ENCODE measurements around the gene FFAR2.
A peak's percentile ranks its signal among the peaks of the same experiment; 100 is the strongest.

FFAR2 gene

DNA sequence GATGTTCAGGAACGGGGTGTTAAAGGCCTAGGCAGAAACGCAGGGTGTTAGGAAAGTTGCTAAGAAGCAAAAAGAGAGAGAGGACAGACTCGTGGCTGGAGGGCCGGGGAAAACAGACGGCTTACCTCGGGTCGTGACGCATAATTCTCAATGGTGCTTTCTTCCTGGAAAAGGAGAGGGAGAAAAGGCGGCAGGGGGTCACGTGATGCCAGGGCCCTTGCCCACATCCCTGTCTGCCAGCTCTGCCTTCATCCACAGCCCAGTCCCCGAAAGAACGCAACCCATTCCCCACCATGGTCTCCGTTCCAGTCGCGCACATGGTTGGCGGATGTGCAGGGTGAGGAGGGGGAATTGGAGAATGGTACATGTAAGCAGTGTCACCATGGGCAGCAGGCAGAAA lies 40.6 kb downstream of the FFAR2 start:
- H3K4me3 ChIP-seq (ENCODE audit: low read length) = no peak overlapping the region
- TF ChIP-seq, protein P1, sequence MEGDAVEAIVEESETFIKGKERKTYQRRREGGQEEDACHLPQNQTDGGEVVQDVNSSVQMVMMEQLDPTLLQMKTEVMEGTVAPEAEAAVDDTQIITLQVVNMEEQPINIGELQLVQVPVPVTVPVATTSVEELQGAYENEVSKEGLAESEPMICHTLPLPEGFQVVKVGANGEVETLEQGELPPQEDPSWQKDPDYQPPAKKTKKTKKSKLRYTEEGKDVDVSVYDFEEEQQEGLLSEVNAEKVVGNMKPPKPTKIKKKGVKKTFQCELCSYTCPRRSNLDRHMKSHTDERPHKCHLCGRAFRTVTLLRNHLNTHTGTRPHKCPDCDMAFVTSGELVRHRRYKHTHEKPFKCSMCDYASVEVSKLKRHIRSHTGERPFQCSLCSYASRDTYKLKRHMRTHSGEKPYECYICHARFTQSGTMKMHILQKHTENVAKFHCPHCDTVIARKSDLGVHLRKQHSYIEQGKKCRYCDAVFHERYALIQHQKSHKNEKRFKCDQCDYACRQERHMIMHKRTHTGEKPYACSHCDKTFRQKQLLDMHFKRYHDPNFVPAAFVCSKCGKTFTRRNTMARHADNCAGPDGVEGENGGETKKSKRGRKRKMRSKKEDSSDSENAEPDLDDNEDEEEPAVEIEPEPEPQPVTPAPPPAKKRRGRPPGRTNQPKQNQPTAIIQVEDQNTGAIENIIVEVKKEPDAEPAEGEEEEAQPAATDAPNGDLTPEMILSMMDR (conservative IDR thresholded peaks at IDR 0.05; ENCODE audit: low read length) = no peak
- no peak for DNase-seq (ENCODE audit: low read depth)

DNA sequence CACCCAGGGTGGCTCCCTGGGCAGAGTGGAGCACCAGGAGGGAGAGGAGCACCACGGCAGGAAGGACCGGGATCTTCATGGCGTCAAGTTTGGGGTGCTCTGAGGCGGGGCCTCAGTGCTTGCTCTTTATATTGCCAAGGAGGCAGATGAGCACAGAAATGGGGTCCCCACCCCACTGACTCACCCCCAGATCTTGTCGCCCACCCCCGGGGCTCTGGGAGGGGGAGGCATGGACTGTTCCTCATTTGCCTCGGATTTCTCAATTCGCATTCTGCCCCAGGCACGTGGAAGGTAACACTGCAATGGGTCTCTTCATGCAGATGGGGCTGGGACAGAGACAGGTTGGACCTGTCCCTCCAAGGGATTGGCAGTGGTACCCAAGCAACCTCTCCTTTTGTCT lies 42.3 kb downstream of the FFAR2 start, which contains the start of gene KRTDAP:
Gene KRTDAP, minus strand, starts transcription at position 101 of the 400 bp plus-strand sequence. Its CDS starts 22 bp downstream, at position 79.
- TF ChIP-seq, protein P1 (conservative IDR thresholded peaks at IDR 0.05; ENCODE audit: low read length) = no peak
- no peak within 1 kb of the TSS for H3K4me3 ChIP-seq (ENCODE audit: low read length)
- DNase-seq (ENCODE audit: low read depth) = no peak

DNA sequence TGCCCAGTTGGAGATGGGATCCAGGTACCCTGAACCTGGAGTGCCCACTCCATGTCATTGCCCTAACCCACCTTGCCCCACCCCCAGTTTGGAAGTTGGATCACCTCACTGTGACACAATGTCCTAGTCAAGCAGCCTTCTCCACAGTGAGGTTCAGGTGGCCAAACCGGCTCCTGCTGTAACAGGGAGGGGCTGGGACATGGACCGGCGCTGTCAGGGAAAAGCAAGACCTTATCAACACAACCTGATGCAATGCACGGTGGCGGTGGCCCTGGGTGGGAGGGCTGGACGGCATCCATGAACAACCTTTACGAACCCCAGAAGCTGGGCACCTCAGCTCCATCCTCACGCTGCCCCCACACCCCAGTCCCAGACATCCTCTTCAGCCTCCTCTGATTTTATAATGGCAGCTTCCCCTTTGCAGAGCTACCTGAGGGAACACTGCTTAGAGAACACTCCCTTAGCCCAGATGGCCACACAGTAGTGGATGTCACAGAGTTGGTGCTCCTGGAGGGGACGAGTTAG lies 43.8 kb downstream of the FFAR2 start:
- TF ChIP-seq, protein P1 (conservative IDR thresholded peaks at IDR 0.05; ENCODE audit: low read length) = no peak
- no peak overlapping the region for H3K4me3 ChIP-seq (ENCODE audit: low read length)
- DNase-seq (ENCODE audit: low read depth) = no peak

DNA sequence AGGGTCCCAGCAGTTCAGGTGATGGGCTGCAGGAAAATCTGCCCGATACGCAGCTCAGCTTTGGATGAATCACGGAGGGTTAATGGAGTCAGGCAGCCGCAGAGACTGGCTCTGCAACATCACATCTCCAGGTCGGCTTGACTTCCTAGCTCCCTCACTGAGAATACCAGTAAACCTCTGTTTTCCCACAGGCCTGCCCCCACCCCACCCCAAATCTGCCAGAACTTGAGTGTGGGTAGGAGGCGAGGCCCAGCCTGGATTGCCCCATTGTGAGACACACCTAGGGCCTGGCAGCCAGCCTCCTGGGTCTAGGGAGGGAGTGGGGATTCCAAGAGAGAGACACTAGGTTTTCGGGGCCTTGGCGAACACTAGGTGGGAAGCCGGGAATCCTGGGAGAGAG lies 45.9 kb downstream of the FFAR2 start:
- H3K4me3 ChIP-seq (ENCODE audit: low read length) = no peak overlapping the region
- no peak for DNase-seq (ENCODE audit: low read depth)
- TF ChIP-seq, protein P1 (conservative IDR thresholded peaks at IDR 0.05; ENCODE audit: low read length) = no peak

DNA sequence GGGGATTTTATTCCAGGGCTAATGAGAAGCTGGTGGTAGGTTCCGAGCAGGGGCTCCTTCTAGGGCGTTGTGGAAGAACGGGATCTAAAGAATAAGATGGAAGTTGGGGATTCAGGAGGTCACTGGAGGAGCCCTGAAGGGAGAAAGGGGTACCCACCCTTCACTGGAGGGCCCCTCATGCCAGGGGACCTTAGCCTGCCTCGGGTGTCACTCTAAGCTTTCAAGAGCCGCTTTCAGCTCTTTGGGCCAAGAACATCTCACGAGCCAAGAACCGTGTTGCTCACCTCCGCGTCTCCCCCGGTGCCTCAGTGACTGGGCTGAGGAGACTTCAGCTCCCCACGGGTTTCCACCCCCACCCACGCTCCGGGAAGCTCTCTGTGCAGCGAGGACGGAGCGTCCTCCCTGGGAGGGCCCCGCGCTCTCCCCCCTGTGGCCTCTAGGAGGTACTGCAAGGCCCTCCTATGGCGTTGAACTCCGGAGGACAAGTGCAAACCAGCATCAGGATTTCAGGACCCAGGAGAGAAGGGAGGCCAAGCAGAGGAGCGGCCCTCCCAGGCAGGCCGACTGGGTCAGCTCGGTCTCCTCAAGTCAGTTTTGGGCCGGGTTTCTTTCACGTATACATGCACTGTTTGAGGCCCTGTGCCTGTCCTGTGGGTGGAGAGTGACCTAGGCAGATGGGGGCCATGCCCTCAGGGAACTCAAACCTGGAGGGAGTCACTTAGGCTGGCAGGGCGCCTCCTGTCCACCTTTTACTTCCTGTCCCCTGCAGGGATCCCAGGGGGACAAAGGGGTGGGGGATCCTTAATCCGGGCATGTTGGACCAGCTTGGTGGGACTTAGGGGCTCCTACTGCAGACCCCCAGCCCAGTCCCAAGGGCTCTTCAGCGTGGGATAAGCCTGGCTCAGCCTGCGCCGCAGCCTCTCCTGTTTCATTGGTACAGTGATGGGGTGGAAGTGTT lies 47.3 kb downstream of the FFAR2 start:
- peak; percentile 60 for DNase-seq (ENCODE audit: low read depth)
- TF ChIP-seq, protein P1 (conservative IDR thresholded peaks at IDR 0.05; ENCODE audit: low read length) = peak; percentile 93
- H3K4me3 ChIP-seq (ENCODE audit: low read length) = no peak overlapping the region; the same call in 1 of the 2 replicates

DNA sequence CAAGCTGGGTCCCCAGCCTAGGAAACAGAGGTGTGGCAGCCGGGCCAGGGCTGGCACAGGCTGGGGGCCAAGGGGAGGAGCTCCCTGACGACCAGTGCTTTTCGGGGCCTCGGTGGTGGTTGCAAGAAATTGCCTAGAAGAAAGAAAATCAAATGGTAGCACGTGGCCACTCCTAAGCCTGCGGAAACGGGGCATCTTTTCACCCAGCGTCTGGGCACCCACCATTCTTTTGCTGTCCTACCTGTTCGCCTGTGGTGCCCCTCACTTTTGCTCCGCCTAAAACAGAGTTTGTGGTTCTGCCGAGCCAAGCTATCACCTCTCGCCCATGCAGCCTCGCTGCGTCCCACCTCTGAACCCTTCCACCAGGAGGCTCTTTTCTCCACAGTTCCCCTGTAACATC lies 49.3 kb downstream of the FFAR2 start:
- no peak overlapping the region for H3K4me3 ChIP-seq (ENCODE audit: low read length)
- TF ChIP-seq, protein P1 (conservative IDR thresholded peaks at IDR 0.05; ENCODE audit: low read length) = no peak
- no peak for DNase-seq (ENCODE audit: low read depth)

DNA sequence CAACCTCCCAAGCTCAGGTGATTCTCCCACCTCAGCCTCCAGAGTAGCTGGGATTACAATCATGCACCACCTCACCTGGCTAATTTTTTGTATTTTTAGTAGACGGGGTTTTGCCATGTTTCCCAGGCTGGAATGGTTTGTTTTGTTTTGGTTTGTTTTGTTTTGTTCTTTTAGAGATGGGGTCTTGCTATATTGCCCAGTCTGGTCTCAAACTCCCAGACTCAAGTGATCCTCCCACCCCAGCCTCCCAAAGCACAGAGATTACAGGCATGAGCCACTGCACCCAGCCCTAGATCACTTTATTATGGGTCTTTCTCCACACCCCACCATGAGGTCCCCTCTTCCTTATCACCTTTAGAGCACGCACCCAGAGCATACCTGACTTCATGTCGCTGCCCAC lies 50.2 kb downstream of the FFAR2 start:
- no peak for DNase-seq (ENCODE audit: low read depth)
- TF ChIP-seq, protein P1 (conservative IDR thresholded peaks at IDR 0.05; ENCODE audit: low read length) = no peak
- no peak overlapping the region for H3K4me3 ChIP-seq (ENCODE audit: low read length)
